HCT116 (cell line): ENCODE data around the gene INSIG2. TPM values are rescaled to one million over a fixed set of nuclear protein-coding genes. Genes with fewer than 3 reads are reported as not detected.

Experiments used
- ATAC-seq: fragments of 200-7000 bp; cut with Tn5 transposase; 2 replicates; pipeline ENCODE4 v1.9.1; 2020; ENCODE audit warnings: mild to moderate bottlenecking, moderate library complexity
- BruUV-seq: library from RNA; stranded (reverse); fragments of 400-500 nt; replicated peaks from 2 replicates; lab custom pipeline; 2021; lab: Mats Ljungman, UMichigan
- CTCF ChIA-PET: fragments of 300-600 bp; sonication (Branson Sonifier 250); formaldehyde crosslinking; loops from one replicate; lab custom pipeline; 2021; ENCODE audit warnings: antibody characterized with exemption; lab: Charles Lee
- POLR2A ChIA-PET: fragments of 300-600, 350-600 bp; sonication (Branson Sonifier 250); formaldehyde crosslinking; loops from one replicate; lab custom pipeline; 2021; ENCODE audit warnings: antibody characterized with exemption; lab: Charles Lee
- RAD21 ChIA-PET, 2 experiments: fragments of 300-600 bp; sonication (Branson Sonifier 250); formaldehyde crosslinking; loops; one replicate each; lab custom pipeline; 2023; ENCODE audit warnings: low total read pairs in 2 of 2; ENCODE audit not compliant: uncharacterized antibody in 2 of 2, unreplicated experiment in 2 of 2, low non-redundant PET in 1 of 2; lab: Charles Lee
- DNase-seq: peaks from one replicate; pipeline ENCODE4 v3.0.0-alpha.2; 2010; ENCODE audit warnings: low read depth, low spot score
- H2AFZ ChIP-seq: fragments of 200-600 bp; shearing (Covaris generic), sonication (generic); 2 replicates; pipeline ENCODE4 v1.6.1; 2017; ENCODE audit warnings: low read depth, mixed run types, mixed read lengths, antibody characterized with exemption, low read length; ENCODE audit not compliant: poor library complexity, severe bottlenecking
- H3K27ac ChIP-seq: 2 replicates; pipeline ENCODE4 v1.5.1; 2012; ENCODE audit warnings: low read depth, low read length
- H3K27me3 ChIP-seq: fragments of 200-600 bp; sonication (generic); 2 replicates; pipeline ENCODE4 v1.6.1; 2016; ENCODE audit warnings: mixed run types, low read length, mixed read lengths; ENCODE audit not compliant: insufficient read depth
- H3K36me3 ChIP-seq, 2 experiments: fragments of 200-500 bp in 1 of 2; fragments of 200-600 bp in 1 of 2; sonication (Bioruptor generic) in 1 of 2; sonication (generic) in 1 of 2; 2 replicates each; pipeline versions ENCODE4 v1.5.1 to v1.6.1; 2014 to 2016; ENCODE audit warnings: low read length in 2 of 2, inconsistent platforms in 1 of 2, mixed read lengths in 1 of 2, mixed run types in 1 of 2; ENCODE audit not compliant: insufficient read depth in 2 of 2, control insufficient read depth in 1 of 2
- H3K4me1 ChIP-seq, 2 experiments: fragments of 200-600 bp in 1 of 2; sonication (generic) in 1 of 2; 2 replicates each; pipeline versions ENCODE4 v1.5.1 to v1.6.1; 2012 to 2017; ENCODE audit warnings: low read length in 2 of 2, inconsistent platforms in 1 of 2, mild to moderate bottlenecking in 1 of 2, mixed read lengths in 1 of 2, mixed run types in 1 of 2, moderate library complexity in 1 of 2; ENCODE audit not compliant: insufficient read depth in 2 of 2, control insufficient read depth in 1 of 2
- H3K4me2 ChIP-seq: fragments of 200-600 bp; sonication (generic); 2 replicates; pipeline ENCODE4 v1.6.1; 2017; ENCODE audit warnings: mixed run types, low read length, mixed read lengths
- H3K4me3 ChIP-seq, 2 experiments: fragments of 200-600 bp in 1 of 2; sonication (generic) in 1 of 2; replicated peaks in 1 of 2; 2 replicates each; pipeline ENCODE4 v1.5.1; 2011 to 2016; ENCODE audit warnings: low read length in 2 of 2, control low read depth in 1 of 2, low read depth in 1 of 2, mild to moderate bottlenecking in 1 of 2, mixed read lengths in 1 of 2, mixed run types in 1 of 2
- H3K79me2 ChIP-seq: fragments of 200-600 bp; sonication (generic); 2 replicates; pipeline ENCODE4 v1.6.1; 2017; ENCODE audit warnings: mild to moderate bottlenecking, mixed run types, low read length, moderate library complexity, mixed read lengths; ENCODE audit not compliant: insufficient read depth
- H3K9ac ChIP-seq: fragments of 200-600 bp; sonication (generic); 2 replicates; pipeline ENCODE4 v1.6.1; 2016; ENCODE audit warnings: low read length, mixed read lengths
- H3K9me2 ChIP-seq: fragments of 200-600 bp; sonication (generic), shearing (Covaris generic); 2 replicates; pipeline ENCODE4 v1.6.1; 2017; ENCODE audit warnings: mixed run types, mild to moderate bottlenecking, moderate library complexity; ENCODE audit not compliant: insufficient read depth
- H3K9me3 ChIP-seq, 2 experiments: fragments of 200-500 bp in 1 of 2; fragments of 200-600 bp in 1 of 2; sonication (Bioruptor generic) in 1 of 2; sonication (generic) in 1 of 2; 2 replicates each; pipeline ENCODE4 v1.6.1; 2014 to 2017; ENCODE audit warnings: low read length in 2 of 2, mixed read lengths in 2 of 2, inconsistent platforms in 1 of 2, low read depth in 1 of 2, mild to moderate bottlenecking in 1 of 2, mixed run types in 1 of 2, moderate library complexity in 1 of 2; ENCODE audit not compliant: control insufficient read depth in 1 of 2, insufficient read depth in 1 of 2
- H4K20me1 ChIP-seq: fragments of 200-600 bp; sonication (generic), shearing (Covaris generic); 2 replicates; pipeline ENCODE4 v1.6.1; 2017; ENCODE audit warnings: mixed run types, mild to moderate bottlenecking, moderate library complexity; ENCODE audit not compliant: insufficient read depth
- CBX3 ChIP-seq: IDR thresholded peaks from 2 replicates; pipeline ENCODE4 v1.6.1; 2012; ENCODE audit warnings: low read depth
- CEBPB ChIP-seq: IDR thresholded peaks from 2 replicates; pipeline ENCODE4 v1.6.1; 2012; ENCODE audit warnings: low read depth
- CTCF ChIP-seq, 3 experiments: fragments of 200-600 bp in 1 of 3; sonication (generic) in 1 of 3; IDR thresholded peaks in 2 of 3; conservative IDR thresholded peaks in 1 of 3; 2 replicates each; pipeline ENCODE4 v1.5.1; 2012 to 2017; ENCODE audit warnings: low read depth in 2 of 3, low read length in 2 of 3, antibody characterized with exemption in 1 of 3, borderline replicate concordance in 1 of 3, control low read depth in 1 of 3, mild to moderate bottlenecking in 1 of 3, mixed read lengths in 1 of 3, mixed run types in 1 of 3, moderate library complexity in 1 of 3; ENCODE audit not compliant: insufficient read depth in 1 of 3
- EGR1 ChIP-seq: IDR thresholded peaks from 2 replicates; pipeline ENCODE4 v1.6.1; 2012; ENCODE audit warnings: low read depth
- ELF1 ChIP-seq: IDR thresholded peaks from 2 replicates; pipeline ENCODE4 v1.6.1; 2012; ENCODE audit warnings: low read depth, borderline replicate concordance
- EZH2 ChIP-seq: fragments of 200-600 bp; sonication (generic); IDR thresholded peaks from 2 replicates; pipeline ENCODE4 v1.6.1; 2017; ENCODE audit warnings: antibody characterized with exemption, mixed run types
- FOSL1 ChIP-seq: IDR thresholded peaks from 2 replicates; pipeline ENCODE4 v1.6.1; 2012; ENCODE audit warnings: low read depth
- JUND ChIP-seq: IDR thresholded peaks from 2 replicates; pipeline ENCODE4 v1.6.1; 2012
- MAX ChIP-seq: IDR thresholded peaks from 2 replicates; pipeline ENCODE4 v1.6.1; 2012
- POLR2A ChIP-seq: IDR thresholded peaks from 2 replicates; pipeline ENCODE4 v1.7.0; 2011; ENCODE audit warnings: borderline replicate concordance; ENCODE audit not compliant: insufficient read depth, insufficient read length; ENCODE audit errors: extremely low read depth
- REST ChIP-seq: IDR thresholded peaks from 2 replicates; pipeline ENCODE4 v1.6.1; 2012; ENCODE audit warnings: low read depth
- SP1 ChIP-seq: IDR thresholded peaks from 2 replicates; pipeline ENCODE4 v1.6.1; 2012; ENCODE audit warnings: low read depth
- YY1 ChIP-seq: IDR thresholded peaks from 2 replicates; pipeline ENCODE4 v1.6.1; 2011; ENCODE audit warnings: low read length, low read depth, moderate library complexity, mild to moderate bottlenecking; ENCODE audit not compliant: insufficient replicate concordance; ENCODE audit errors: extremely low read depth
- ZFX ChIP-seq: fragments of 450-650 bp; IDR thresholded peaks from 2 replicates; pipeline ENCODE4 v1.6.1; 2017
- ZNF274 ChIP-seq: fragments of 200-500 bp; sonication (Bioruptor generic); IDR thresholded peaks from 2 replicates; pipeline ENCODE4 v1.6.1; 2014; ENCODE audit warnings: mild to moderate bottlenecking, low read depth, low read length, inconsistent platforms
- intact Hi-C: fragments of 100-400 bp; cut with micrococcal nuclease; formaldehyde crosslinking; loops from 2 replicates; pipeline ENCODE4 v1.10.0; 2022
- total RNA-seq: library from RNA; stranded (reverse); gene quantifications from one replicate; pipeline ENCODE4 v1.2.1, GENCODE V29; 2021; ENCODE audit not compliant: unreplicated experiment

Gene INSIG2
- total RNA-seq, 1 experiment from 2014 or later, result 21.8 TPM

GRCh38 chr2:118062048-118062447 is 26.2 kb upstream of the INSIG2 start:
- no peak overlapping the region for H2AFZ ChIP-seq
- H3K4me2 ChIP-seq, result no peak overlapping the region
- intact Hi-C loops, result no loop called here
- no peaks in the 10 kb centered on the region for H3K9me2 ChIP-seq
- no peaks in the 10 kb centered on the region for H3K79me2 ChIP-seq
- no peaks in the 10 kb centered on the region for H3K9me3 ChIP-seq
- POLR2A ChIA-PET, result no interaction called here
- H3K4me3 ChIP-seq, result no peak overlapping the region
- ATAC-seq (no peak), DNase-seq (no peak)
- no peaks in the 10 kb centered on the region for H4K20me1 ChIP-seq
- H3K36me3 ChIP-seq, result no peaks in the 10 kb centered on the region
- no peak overlapping the region for H3K9ac ChIP-seq
- RAD21 ChIA-PET, result no interaction called here
- BruUV-seq, result no TSS peak
- CTCF ChIA-PET, result interaction anchor here (1.0 to 1.3 kb wide), 2 partner anchors 15 to 59 kb away, joined by 3 to 6 read pairs; no protein-coding TSS in a partner anchor
- H3K27ac ChIP-seq, result no peak overlapping the region
- no peak for TF ChIP-seq EGR1
- no peak for TF ChIP-seq CTCF (IDR thresholded peaks at IDR 0.05 in 2 of 3, conservative IDR thresholded peaks at IDR 0.05 in 1 of 3; ENCODE audit: borderline replicate concordance in 1 of 3, insufficient read depth in 1 of 3, low read depth in 2 of 3, low read length in 2 of 3)
- no peaks in the 10 kb centered on the region for H3K27me3 ChIP-seq
- H3K4me1 ChIP-seq, result no peaks in the 10 kb centered on the region

- CTCF ChIA-PET, result interaction anchor here (1.0 to 1.3 kb wide), 2 partner anchors 16 to 60 kb away, joined by 3 to 6 read pairs; no protein-coding TSS in a partner anchor
- RAD21 ChIA-PET, result no interaction called here
These were observed 25.6 kb upstream of the INSIG2 start for GRCh38 chr2:118062669-118063068.

More at GRCh38 chr2:118062669-118063068, 25.6 kb upstream of the INSIG2 start:
- H3K27me3 ChIP-seq, result no peaks in the 10 kb centered on the region
- no peak overlapping the region for H3K4me2 ChIP-seq
- intact Hi-C loops, result no loop called here
- no peaks in the 10 kb centered on the region for H4K20me1 ChIP-seq
- H3K27ac ChIP-seq, result no peak overlapping the region
- H2AFZ ChIP-seq, result no peak overlapping the region
- POLR2A ChIA-PET, result no interaction called here
- H3K4me3 ChIP-seq, result no peak overlapping the region
- H3K36me3 ChIP-seq, result no peaks in the 10 kb centered on the region
- H3K9ac ChIP-seq, result no peak overlapping the region
- H3K9me3 ChIP-seq, result no peaks in the 10 kb centered on the region
- no peak for ATAC-seq
- TF ChIP-seq CBX3, result no peak
- no peak for TF ChIP-seq ZNF274
- no peak for TF ChIP-seq EZH2
- no peak for TF ChIP-seq REST
- no peak for TF ChIP-seq YY1
- no peak for TF ChIP-seq JUND
- no peak for TF ChIP-seq ELF1
- TF ChIP-seq CEBPB, result no peak
- no peak for TF ChIP-seq FOSL1
- no peak for TF ChIP-seq ZFX
- TF ChIP-seq SP1, result no peak
- TF ChIP-seq MAX, result no peak
- TF ChIP-seq POLR2A, result no peak
- no peaks in the 10 kb centered on the region for H3K4me1 ChIP-seq
- H3K79me2 ChIP-seq, result no peaks in the 10 kb centered on the region
- H3K9me2 ChIP-seq, result no peaks in the 10 kb centered on the region
- BruUV-seq, result no TSS peak
- no peak for DNase-seq
